ENCODE measurements around the gene NTHL1.

DNA sequence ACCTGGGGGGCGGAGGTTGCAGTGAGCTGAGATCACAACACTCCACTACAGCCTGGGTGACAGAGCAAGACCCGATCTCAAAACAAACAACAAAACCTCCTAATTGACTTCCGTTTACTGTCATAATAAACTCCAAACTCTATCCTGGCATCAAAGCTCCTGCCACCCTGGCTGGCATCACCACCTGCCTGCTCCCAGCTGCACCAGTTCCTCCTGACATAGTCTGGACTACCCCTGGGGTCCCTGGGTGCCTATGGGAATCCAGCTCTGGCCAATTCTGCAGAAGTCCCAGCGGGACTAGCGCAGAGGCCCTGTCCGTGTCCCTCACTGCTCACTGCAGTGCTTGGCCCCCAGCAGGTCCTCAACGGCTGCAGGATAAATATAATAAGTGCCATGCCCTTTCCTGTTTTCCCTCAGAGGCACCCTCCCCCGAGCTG lies 723 bp downstream of the NTHL1 start:
- TF ChIP-seq CTCF (IDR thresholded peaks at IDR 0.05) = no peak
- TF ChIP-seq POLR2A (IDR thresholded peaks at IDR 0.05) = no peak
